ENCODE data around the gene GPR32. TPM values are rescaled to one million over a fixed set of nuclear protein-coding genes. Genes with fewer than 3 reads are reported as not detected.

The GPR32 gene
- polyA plus RNA-seq, 1 donor from 2014 or later, result not detected

- Histone ChIP-seq H3K9me2 (ENCODE audit: insufficient read depth, low read length) (no peaks in the 10 kb centered on the region), H4K20me1 (ENCODE audit: insufficient read depth) (no peaks in the 10 kb centered on the region), H2AFZ (ENCODE audit: low read depth, low read length) (no peak overlapping the region), H3K27me3 (ENCODE audit: insufficient read depth, low read depth, low read length) (no peaks in the 10 kb centered on the region), H3K4me2 (ENCODE audit: low read length) (no peak overlapping the region), H3F3A (ENCODE audit: insufficient read depth, low read length, poor library complexity, severe bottlenecking) (no peaks in the 10 kb centered on the region), H3K79me2 (replicated peaks; ENCODE audit: insufficient read depth, low read length) (no peaks in the 10 kb centered on the region), H3K9me3 (ENCODE audit: low read length) (no peaks in the 10 kb centered on the region), H3K9ac (ENCODE audit: low read length) (no peak overlapping the region), H3K4me3 (ENCODE audit: low read length) (no peak overlapping the region), H3K27ac (ENCODE audit: low read length) (no peak overlapping the region), H3K36me3 (ENCODE audit: insufficient read depth, low read length) (no peaks in the 10 kb centered on the region)
- TF ChIP-seq EP300 (conservative IDR thresholded peaks at IDR 0.05; ENCODE audit: poor library complexity, severe bottlenecking), result no peak
- no peak for TF ChIP-seq MXI1 (conservative IDR thresholded peaks at IDR 0.05; ENCODE audit: poor library complexity, severe bottlenecking)
- TF ChIP-seq EZH2 (IDR thresholded peaks at IDR 0.05; ENCODE audit: borderline replicate concordance, insufficient read depth, low read length, poor library complexity, severe bottlenecking), result no peak
- no peak for TF ChIP-seq RAD21 (conservative IDR thresholded peaks at IDR 0.05)
- TF ChIP-seq POLR2AphosphoS5 (IDR thresholded peaks at IDR 0.05), result no peak
- no peak for TF ChIP-seq TAF1 (IDR thresholded peaks at IDR 0.05; ENCODE audit: low read depth)
- TF ChIP-seq REST (IDR thresholded peaks at IDR 0.05; ENCODE audit: borderline replicate concordance), result no peak
- TF ChIP-seq, protein P1, sequence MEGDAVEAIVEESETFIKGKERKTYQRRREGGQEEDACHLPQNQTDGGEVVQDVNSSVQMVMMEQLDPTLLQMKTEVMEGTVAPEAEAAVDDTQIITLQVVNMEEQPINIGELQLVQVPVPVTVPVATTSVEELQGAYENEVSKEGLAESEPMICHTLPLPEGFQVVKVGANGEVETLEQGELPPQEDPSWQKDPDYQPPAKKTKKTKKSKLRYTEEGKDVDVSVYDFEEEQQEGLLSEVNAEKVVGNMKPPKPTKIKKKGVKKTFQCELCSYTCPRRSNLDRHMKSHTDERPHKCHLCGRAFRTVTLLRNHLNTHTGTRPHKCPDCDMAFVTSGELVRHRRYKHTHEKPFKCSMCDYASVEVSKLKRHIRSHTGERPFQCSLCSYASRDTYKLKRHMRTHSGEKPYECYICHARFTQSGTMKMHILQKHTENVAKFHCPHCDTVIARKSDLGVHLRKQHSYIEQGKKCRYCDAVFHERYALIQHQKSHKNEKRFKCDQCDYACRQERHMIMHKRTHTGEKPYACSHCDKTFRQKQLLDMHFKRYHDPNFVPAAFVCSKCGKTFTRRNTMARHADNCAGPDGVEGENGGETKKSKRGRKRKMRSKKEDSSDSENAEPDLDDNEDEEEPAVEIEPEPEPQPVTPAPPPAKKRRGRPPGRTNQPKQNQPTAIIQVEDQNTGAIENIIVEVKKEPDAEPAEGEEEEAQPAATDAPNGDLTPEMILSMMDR (IDR thresholded peaks at IDR 0.05; ENCODE audit: poor library complexity, severe bottlenecking), result no peak
- TF ChIP-seq SMC3 (conservative IDR thresholded peaks at IDR 0.05; ENCODE audit: poor library complexity), result no peak
These were observed 33.9 kb upstream of the GPR32 start for GRCh38 chr19:50736338-50736737.

DNA sequence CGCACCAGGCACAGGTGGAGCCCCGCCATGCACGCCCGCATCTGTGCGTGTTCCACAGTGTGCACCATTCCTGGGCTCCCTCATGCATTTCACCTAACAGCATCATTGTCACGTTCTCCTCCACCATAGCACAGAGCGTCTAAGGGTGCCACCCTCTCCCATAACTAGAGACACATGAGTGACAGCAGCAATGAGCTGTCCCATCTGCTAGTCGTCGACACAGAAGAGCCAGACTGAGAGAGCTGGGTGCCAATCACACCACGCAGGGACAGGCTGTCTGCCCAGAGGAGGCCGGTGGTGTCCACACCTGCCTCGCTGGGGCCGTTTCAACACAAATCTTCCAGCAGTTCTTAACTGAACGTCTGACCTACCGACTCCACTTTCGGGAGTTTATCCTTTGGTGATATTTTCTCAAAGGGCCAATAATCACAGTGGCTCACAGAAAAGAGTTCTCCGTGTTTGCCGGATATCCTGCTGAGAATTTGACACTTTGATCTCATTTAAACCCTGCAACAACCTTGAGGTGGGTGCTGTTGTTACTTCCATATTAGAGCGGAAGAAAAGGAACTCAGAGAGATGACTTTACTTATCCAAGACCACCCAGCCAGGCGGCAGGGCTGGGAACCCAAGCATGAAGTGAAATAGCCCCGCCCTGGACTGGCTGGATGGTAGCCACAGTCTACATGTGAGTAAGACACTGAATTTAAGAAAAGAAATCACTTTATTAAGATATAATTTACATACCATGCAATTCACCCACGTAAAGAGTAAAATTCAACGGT lies 30.9 kb upstream of the GPR32 start:
- Histone ChIP-seq H3F3A (ENCODE audit: insufficient read depth, low read length, poor library complexity, severe bottlenecking) (no peaks in the 10 kb centered on the region), H3K27ac (ENCODE audit: low read length) (no peak overlapping the region), H2AFZ (ENCODE audit: low read depth, low read length) (no peak overlapping the region), H3K27me3 (ENCODE audit: insufficient read depth, low read depth, low read length) (no peaks in the 10 kb centered on the region), H3K4me3 (ENCODE audit: low read length) (no peak overlapping the region), H3K9me3 (ENCODE audit: low read length) (no peaks in the 10 kb centered on the region), H3K79me2 (replicated peaks; ENCODE audit: insufficient read depth, low read length) (no peaks in the 10 kb centered on the region), H3K4me2 (ENCODE audit: low read length) (no peak overlapping the region), H3K36me3 (ENCODE audit: insufficient read depth, low read length) (no peaks in the 10 kb centered on the region), H3K9ac (ENCODE audit: low read length) (no peak overlapping the region), H4K20me1 (ENCODE audit: insufficient read depth) (no peaks in the 10 kb centered on the region), H3K9me2 (ENCODE audit: insufficient read depth, low read length) (no peaks in the 10 kb centered on the region)
- TF ChIP-seq RAD21 (conservative IDR thresholded peaks at IDR 0.05) (no peak), EP300 (conservative IDR thresholded peaks at IDR 0.05; ENCODE audit: poor library complexity, severe bottlenecking) (no peak), POLR2AphosphoS5 (IDR thresholded peaks at IDR 0.05) (no peak), EZH2 (IDR thresholded peaks at IDR 0.05; ENCODE audit: borderline replicate concordance, insufficient read depth, low read length, poor library complexity, severe bottlenecking) (no peak), REST (IDR thresholded peaks at IDR 0.05; ENCODE audit: borderline replicate concordance) (no peak), MXI1 (conservative IDR thresholded peaks at IDR 0.05; ENCODE audit: poor library complexity, severe bottlenecking) (no peak), TAF1 (IDR thresholded peaks at IDR 0.05; ENCODE audit: low read depth) (no peak), SMC3 (conservative IDR thresholded peaks at IDR 0.05; ENCODE audit: poor library complexity) (no peak)
- TF ChIP-seq, protein P1 (IDR thresholded peaks at IDR 0.05; ENCODE audit: poor library complexity, severe bottlenecking), result no peak

Measured in neural cell (in vitro differentiated cells).